Rectal smooth muscle tissue (tissue), 1 donor: ENCODE measurements around the gene SETBP1.

Source experiments
- H3K27ac ChIP-seq: one replicate; pipeline ENCODE4 v1.7.0; 2013; ENCODE audit warnings: low read depth, low read length, inconsistent platforms
- H3K27me3 ChIP-seq: one replicate; pipeline ENCODE4 v1.7.0; 2013; ENCODE audit warnings: low read length; ENCODE audit not compliant: control insufficient read depth, insufficient read depth
- H3K36me3 ChIP-seq: one replicate; pipeline ENCODE4 v1.7.0; 2013; ENCODE audit warnings: low read length; ENCODE audit not compliant: control insufficient read depth, insufficient read depth
- H3K4me1 ChIP-seq: one replicate; pipeline ENCODE4 v1.7.0; 2013; ENCODE audit warnings: low read length; ENCODE audit not compliant: control insufficient read depth, insufficient read depth
- H3K4me3 ChIP-seq: one replicate; pipeline ENCODE4 v1.7.0; 2013; ENCODE audit warnings: low read length
- H3K9ac ChIP-seq: one replicate; pipeline ENCODE4 v1.7.0; 2013; ENCODE audit warnings: low read length

The SETBP1 gene

DNA sequence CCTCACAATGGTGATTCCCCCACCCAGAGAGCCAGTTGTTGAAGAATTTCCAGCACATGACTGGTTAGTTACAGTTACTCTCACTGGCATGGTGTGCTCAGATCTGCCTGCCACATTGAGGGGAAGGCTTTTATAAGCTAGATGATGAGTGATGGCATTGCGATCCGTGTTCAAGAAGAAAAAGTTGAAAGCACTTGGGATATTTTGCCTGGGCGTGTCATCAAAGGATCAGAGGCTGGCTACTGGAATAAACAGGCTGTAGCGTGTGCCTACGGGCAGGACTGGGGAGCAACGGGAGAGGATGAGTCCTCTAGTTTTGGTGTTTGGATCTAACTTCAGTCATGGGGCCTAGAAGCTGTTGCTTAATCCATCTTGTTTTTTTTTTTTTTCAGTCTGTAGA, 175.0 kb downstream of the SETBP1 start:
- Histone ChIP-seq H3K4me3 (no peak overlapping the region), H3K27me3 (no peaks in the 10 kb centered on the region), H3K4me1 (peaks cover 3% of the 10 kb centered on the region), H3K27ac (no peak overlapping the region), H3K36me3 (no peaks in the 10 kb centered on the region), H3K9ac (no peak overlapping the region)

DNA sequence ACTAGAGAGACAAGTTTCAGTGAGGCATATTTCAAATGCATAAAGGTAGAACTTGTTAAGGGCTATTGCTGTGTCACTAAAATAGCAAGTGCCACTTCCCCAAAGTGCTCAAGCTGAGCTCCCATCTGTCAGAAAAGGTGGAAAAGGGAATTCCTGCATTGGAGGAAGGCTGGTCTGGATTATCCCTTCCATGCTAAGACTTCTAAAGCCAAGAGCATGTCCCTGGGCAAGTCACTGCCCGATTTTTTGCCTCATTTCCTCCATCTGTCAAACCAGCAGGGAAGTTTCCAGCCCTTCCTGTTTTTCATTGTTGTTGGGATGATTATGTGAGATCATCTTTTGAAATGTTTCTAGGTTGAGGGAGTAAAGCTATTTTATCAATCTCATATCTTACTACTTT, 175.5 kb downstream of the SETBP1 start:
- no peak overlapping the region for H3K27ac ChIP-seq

DNA sequence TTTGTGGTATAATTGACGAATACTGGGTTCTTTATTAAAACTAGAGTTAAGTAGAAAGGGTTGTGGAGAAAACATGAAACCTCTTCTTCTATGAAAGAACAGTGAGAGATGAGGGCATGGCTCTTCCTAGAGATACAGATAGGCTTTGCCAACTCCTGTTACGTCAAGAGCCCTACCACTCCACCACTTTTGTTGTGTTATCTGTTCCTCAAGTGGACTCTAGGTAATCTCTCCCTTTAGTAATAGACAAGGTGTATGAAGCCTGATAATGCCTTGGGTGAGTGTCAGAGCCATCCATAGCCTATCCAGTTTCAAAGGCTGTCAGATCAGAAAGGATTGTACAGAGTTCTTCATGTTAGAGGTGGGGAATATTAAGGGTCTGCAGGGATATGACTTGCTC, 176.4 kb downstream of the SETBP1 start:
- Histone ChIP-seq H3K27ac (peak overlapping the region; percentile 15), H3K9ac (no peak overlapping the region), H3K36me3 (no peaks in the 10 kb centered on the region), H3K4me3 (no peak overlapping the region), H3K27me3 (no peaks in the 10 kb centered on the region), H3K4me1 (peaks cover 3% of the 10 kb centered on the region)

More for the DNA sequence above, 175.5 kb downstream of the SETBP1 start:
- Histone ChIP-seq H3K4me1 (peaks cover 3% of the 10 kb centered on the region), H3K9ac (no peak overlapping the region), H3K36me3 (no peaks in the 10 kb centered on the region), H3K4me3 (no peak overlapping the region), H3K27me3 (no peaks in the 10 kb centered on the region)

DNA sequence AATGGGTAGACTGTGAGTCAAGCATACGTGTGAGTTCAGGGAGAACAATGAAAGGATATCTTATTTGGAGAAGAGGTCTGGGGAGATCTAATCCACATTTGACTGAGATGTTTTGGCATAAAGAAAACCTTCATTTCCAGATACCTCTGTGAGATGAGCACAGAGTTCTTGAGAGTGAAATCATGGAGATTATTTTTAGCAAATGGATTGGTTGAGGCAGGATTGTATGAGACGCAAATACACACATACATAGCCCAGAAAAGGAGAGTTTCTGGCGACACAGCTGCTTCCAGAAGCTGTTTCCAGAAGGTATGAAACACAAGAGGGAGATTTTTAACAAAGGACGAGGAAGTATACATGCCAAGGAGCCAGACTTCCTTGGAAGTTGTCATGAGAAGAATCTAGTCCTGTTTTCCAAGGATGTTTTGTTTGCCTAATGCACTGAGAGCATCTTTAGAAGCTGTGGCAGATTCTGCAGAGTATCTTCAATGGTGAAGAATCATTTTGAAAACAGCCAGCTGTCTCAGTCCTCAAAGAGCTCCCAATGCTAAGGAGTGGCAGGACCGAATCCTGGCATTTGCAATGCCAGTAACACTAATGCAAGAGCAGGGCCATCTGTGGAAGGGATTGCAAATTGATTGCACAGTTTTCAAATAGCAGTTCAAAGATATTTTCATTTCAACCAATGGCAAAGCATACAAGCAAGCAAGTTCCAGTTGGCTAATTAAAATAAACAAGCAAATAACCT, 177.2 kb downstream of the SETBP1 start:
- Histone ChIP-seq H3K9ac (no peak overlapping the region), H3K4me1 (peaks cover 3% of the 10 kb centered on the region), H3K36me3 (no peaks in the 10 kb centered on the region), H3K27ac (peak overlapping the region; percentile 15), H3K4me3 (no peak overlapping the region), H3K27me3 (no peaks in the 10 kb centered on the region)

DNA sequence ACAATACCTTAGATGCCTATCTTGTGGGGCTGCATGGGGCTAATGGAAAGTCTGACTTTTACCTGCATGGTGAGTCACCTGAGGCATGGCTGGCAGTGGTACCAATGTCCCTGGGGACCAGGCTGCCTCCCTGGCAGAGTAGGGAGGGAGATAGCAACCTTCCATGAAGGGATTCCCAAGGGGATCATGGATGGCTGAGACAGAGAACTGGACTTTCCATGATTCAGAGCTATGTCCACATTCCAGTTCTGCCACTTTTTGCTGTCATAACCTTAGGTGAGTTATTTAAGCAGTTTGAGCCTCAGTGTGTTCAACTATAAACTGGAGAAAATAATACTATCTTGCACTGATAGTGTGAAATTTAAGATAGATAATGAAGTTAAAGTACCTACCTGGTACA, 178.6 kb downstream of the SETBP1 start:
- no peaks in the 10 kb centered on the region for H3K36me3 ChIP-seq
- H3K9ac ChIP-seq: no peak overlapping the region
- H3K27me3 ChIP-seq: no peaks in the 10 kb centered on the region
- no peak overlapping the region for H3K27ac ChIP-seq
- H3K4me1 ChIP-seq: peaks cover 3% of the 10 kb centered on the region
- no peak overlapping the region for H3K4me3 ChIP-seq

DNA sequence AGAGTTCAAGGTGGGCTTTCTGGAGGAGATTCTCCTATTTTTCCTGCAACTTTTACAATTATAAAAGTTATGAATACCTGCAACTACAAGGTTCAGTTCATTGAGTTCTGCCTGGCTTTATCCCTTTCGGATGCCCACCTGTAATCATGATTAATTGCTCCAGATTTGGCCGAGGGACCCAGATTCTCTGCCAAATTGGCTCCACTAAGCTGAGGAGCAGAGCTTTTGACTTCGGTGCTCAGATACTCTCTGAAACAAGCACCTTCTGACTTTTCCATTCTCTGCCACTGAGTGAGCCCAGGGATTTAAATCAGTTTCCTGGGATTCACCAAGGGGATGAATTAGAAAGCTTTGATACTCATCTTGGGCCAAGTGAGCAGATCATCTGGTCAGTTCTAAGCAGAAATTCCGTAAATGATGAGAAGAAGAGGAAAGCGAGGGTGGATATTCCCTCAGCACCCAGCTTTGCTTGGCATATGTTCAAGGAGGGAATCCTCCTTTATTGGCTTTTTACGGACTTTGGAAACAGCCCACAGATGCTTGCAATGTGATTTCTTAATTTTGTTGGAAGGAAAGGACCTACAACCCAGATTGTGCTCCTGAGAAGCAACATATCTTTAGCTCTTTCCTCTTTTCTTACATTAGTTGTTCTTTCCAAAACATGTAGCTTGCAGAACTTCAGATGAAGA, 179.2 kb downstream of the SETBP1 start:
- no peaks in the 10 kb centered on the region for H3K36me3 ChIP-seq
- no peak overlapping the region for H3K4me3 ChIP-seq
- no peaks in the 10 kb centered on the region for H3K27me3 ChIP-seq
- peak overlapping the region; percentile 6 for H3K27ac ChIP-seq
- H3K4me1 ChIP-seq: peaks cover 3% of the 10 kb centered on the region
- H3K9ac ChIP-seq: no peak overlapping the region

DNA sequence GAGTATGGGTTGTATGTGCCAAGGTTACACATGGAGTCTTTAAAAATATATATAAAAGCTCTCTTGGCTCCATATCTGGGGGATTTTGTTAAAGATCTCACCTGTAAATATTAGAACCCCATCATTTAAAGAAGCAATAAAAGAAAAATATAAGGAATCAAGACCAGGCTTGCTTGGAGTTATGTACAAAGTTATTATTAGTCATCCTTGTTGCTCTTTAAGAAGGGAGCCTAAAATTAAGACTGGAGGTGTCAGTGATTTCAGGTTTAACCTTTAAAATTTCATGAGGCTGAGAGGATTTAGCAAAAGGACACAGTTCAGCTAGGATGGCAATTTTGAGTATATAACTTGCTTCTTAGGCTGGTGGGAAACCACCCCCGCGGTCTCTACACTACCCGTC, 181.4 kb downstream of the SETBP1 start:
- Histone ChIP-seq H3K4me3 (no peak overlapping the region), H3K9ac (no peak overlapping the region), H3K27ac (no peak overlapping the region), H3K27me3 (no peaks in the 10 kb centered on the region), H3K4me1 (peaks cover 3% of the 10 kb centered on the region), H3K36me3 (no peaks in the 10 kb centered on the region)

DNA sequence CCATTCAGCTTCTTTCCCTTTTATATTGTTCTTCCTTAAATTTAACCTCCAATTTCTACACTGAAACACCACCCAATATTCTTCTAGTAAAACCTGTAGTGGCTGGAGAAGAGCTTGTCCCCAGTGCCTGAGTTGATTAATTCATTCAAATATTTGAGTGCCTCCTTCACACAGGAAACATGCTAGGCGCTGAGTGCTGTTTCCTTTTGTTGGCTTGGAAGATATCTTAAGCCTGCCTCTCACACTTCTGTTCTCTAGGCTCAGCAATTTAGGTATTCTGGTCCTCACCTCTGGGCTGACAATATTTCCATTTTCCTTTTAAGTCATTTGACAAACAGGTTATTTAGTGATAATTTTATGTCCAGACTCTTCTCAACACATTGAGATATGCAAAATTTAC, 185.4 kb downstream of the SETBP1 start:
- Histone ChIP-seq H3K9ac (no peak overlapping the region), H3K36me3 (no peaks in the 10 kb centered on the region), H3K27me3 (no peaks in the 10 kb centered on the region), H3K4me1 (no peaks in the 10 kb centered on the region), H3K4me3 (no peak overlapping the region), H3K27ac (no peak overlapping the region)

DNA sequence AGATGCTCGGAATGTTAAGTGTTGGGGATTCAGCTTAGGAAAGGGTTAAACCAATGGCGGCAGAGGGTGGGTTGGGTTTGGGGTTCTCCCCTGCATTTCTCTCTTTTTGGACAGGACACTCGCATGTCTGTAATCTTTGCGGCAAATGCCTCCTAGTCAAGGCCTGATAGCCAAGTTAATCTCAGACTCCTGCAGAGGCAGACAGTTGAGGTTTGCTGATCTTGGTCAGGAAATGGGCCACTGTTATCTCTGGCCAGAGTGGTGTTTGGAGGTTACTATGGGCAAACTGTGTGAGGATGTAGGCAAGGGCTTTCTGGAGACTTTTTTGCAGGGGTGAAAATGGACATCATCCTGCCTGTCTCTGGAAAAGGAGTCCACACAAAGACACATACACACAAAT, 188.8 kb downstream of the SETBP1 start:
- H3K27ac ChIP-seq: no peak overlapping the region

DNA sequence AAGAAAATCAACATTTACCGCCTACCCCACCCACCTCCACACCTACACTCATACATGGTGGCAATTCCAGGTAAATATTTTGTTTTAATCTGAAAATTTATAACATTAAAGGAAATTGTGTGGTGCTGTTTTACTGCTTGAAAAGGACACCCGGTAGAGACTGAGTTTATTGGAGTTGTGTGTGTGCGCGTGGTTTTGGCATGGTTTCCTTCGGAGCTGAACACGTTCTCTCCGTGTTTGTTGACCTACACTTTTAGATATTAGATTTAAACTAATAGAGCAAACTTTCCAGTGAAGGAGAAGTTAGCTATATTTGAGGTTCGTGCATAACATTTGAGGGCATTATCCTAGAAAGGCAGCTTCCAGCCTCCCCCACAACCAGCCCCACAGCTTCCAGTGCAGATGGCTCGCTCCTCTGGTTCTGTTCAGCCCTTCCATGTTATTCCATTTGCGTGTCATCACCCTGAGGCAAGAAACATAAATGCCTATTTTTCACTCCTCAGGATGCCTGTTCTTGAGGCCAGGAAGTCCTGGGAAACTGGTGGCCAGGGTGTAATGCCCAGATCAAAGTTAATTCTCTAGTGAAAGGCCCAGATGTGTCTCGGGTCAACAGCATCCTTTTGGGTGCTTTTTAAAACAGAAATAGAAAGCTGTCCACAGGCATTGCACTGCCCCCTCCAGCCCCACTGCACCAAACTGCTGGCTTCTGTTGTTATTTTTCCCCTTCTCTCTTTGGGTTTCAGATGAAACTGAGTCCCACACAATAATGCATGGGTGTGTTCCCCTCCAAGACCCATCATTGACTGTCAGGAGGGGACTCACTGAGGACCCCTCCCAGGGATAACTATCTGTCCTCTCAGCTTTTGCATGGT, 190.2 kb downstream of the SETBP1 start:
- no peaks in the 10 kb centered on the region for H3K36me3 ChIP-seq
- H3K4me1 ChIP-seq: no peaks in the 10 kb centered on the region
- H3K27me3 ChIP-seq: no peaks in the 10 kb centered on the region
- no peak overlapping the region for H3K4me3 ChIP-seq
- H3K9ac ChIP-seq: no peak overlapping the region
- H3K27ac ChIP-seq: no peak overlapping the region

More for the DNA sequence above, 188.8 kb downstream of the SETBP1 start:
- Histone ChIP-seq H3K4me1 (no peaks in the 10 kb centered on the region), H3K36me3 (no peaks in the 10 kb centered on the region), H3K27me3 (no peaks in the 10 kb centered on the region), H3K4me3 (no peak overlapping the region), H3K9ac (no peak overlapping the region)

DNA sequence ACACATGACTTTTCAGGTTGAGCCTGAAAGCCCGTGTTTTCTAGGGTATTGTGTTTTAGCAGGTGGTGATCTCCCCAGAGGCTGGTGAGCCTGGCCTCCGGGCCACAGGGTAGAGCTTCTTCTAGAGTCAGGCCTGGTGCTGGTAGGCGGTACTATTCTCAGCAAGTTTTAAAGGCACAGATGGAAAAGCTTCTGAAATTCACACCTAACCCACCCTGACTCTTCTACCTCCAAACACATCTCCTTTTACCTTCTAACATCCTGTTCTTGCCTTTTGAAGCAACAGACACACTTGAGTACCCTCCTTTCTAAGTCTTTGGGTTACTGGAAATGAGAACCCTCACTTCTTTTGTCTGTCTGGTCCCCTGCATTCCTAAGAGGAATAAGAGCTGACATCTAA, 191.1 kb downstream of the SETBP1 start:
- H3K27me3 ChIP-seq: no peaks in the 10 kb centered on the region
- no peak overlapping the region for H3K9ac ChIP-seq
- H3K36me3 ChIP-seq: no peaks in the 10 kb centered on the region
- no peaks in the 10 kb centered on the region for H3K4me1 ChIP-seq
- no peak overlapping the region for H3K27ac ChIP-seq
- no peak overlapping the region for H3K4me3 ChIP-seq

DNA sequence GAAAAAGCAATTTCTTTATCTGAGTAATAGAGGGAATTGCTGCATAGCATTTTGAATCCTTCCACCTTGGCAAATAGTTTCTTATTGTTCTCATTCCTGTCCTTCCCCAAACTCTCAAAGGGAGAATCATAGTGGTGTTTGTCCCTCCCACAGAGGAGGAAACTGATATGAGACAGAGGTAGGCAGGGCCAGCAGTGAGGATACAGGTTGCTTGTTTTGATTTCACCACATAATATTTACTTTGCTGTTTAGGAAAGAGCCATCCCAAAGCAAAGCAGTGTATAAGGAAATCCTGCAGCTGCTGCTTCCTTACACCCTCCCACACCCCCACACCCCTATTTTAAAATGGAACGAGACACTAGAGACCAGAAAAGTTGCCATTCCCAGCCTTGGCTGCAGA, 195.3 kb downstream of the SETBP1 start:
- H3K4me3 ChIP-seq: no peak overlapping the region
- H3K9ac ChIP-seq: no peak overlapping the region
- H3K27ac ChIP-seq: no peak overlapping the region
- H3K4me1 ChIP-seq: peaks cover 2% of the 10 kb centered on the region
- no peaks in the 10 kb centered on the region for H3K36me3 ChIP-seq
- H3K27me3 ChIP-seq: no peaks in the 10 kb centered on the region
